Prostate gland (tissue), 2 donors: ENCODE results near the gene RILP. TPM values are rescaled to one million over a fixed set of nuclear protein-coding genes. Genes with fewer than 3 reads are reported as not detected.
"Not testable (repeated sequence)": the region's sequence is repeated elsewhere in the genome, so short reads cannot be mapped to it uniquely, and the experiment has no call there.

Experiments used
- DNase-seq: peaks from one replicate; pipeline ENCODE4 v3.0.0-alpha.2; 2019; ENCODE audit warnings: low spot score
- H3K27ac ChIP-seq, 2 donors: fragments of 200-600 bp; sonication (generic); 2 replicates each; pipeline ENCODE4 v1.5.1; 2017 to 2019
- H3K27me3 ChIP-seq: fragments of 200-600 bp; sonication (generic); replicated peaks from 2 replicates; pipeline ENCODE4 v1.5.1; 2019; ENCODE audit not compliant: insufficient read depth
- H3K36me3 ChIP-seq, 2 donors: fragments of 200-600 bp; sonication (generic); 1 replicate in 1 of 2; 2 replicates in 1 of 2; pipeline versions ENCODE4 v1.5.1 to v1.8.1; 2017 to 2019
- H3K4me1 ChIP-seq: fragments of 200-600 bp; sonication (generic); replicated peaks from 2 replicates; pipeline ENCODE4 v1.5.1; 2019
- H3K4me3 ChIP-seq, 2 donors: fragments of 200-600 bp; sonication (generic); 2 replicates each; pipeline ENCODE4 v1.5.1; 2017 to 2019
- H3K9me3 ChIP-seq: fragments of 200-600 bp; sonication (generic); 2 replicates; pipeline ENCODE4 v1.5.1; 2017
- POLR2A ChIP-seq: fragments of 450-650 bp; IDR thresholded peaks from one replicate; pipeline ENCODE4 v1.6.1; 2016; ENCODE audit warnings: antibody characterized with exemption, mild to moderate bottlenecking
- POLR2AphosphoS5 ChIP-seq: sonication (generic); formaldehyde crosslinking; IDR thresholded peaks from one replicate; pipeline ENCODE4 v1.6.1; 2017; ENCODE audit warnings: antibody characterized with exemption
- WGBS: methylation state at CpG from one replicate; pipeline ENCODE4 v1.1.5; 2018; 5-methylcytosine and 5-hydroxymethylcytosine counted together
- intact Hi-C: fragments of 100-400 bp; cut with DNase I; formaldehyde crosslinking; loops from one replicate; pipeline ENCODE4 v1.14.2; 2022
- total RNA-seq, 2 donors: library from RNA; depleted of rRNA; stranded (reverse); fragments of >200 nt; gene quantifications; one replicate each; pipeline ENCODE4 v1.1.0, GENCODE V29; 2016
- TF ChIP-seq, protein P1 (sequence below), 4 experiments: fragments of 200-600 bp in 2 of 4; fragments of 450-650 bp in 2 of 4; sonication (generic) in 2 of 4; IDR thresholded peaks; 1 replicate in 3 of 4; 2 replicates in 1 of 4; pipeline ENCODE4 v1.5.1; 2016 to 2019; ENCODE audit warnings: antibody characterized with exemption in 4 of 4, mild to moderate bottlenecking in 2 of 4, moderate library complexity in 2 of 4

Gene RILP
- total RNA-seq, 2 donors from 2014 or later, result 16.9 to 24.4 TPM

DNA sequence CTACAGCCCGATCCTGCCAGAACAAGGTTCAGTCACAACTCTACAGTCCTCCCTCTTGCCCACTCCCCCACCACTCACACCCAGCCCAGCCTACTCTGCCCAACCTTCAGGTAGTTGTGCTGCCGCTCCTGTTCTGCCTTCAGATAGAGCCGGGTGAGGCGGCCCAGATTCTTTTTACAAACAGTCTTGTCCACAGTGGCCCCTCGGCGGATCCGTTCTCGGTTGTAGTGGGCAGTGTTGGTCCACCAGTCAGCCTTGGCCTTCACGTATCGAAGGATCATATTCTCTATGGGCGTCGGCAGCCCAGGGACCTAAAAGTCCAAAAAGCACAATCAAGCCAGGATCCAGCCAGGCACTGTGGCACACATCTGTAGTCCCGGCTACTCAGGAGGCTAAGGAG, 26.7 kb upstream of the RILP start:
- Histone ChIP-seq H3K27ac (no peak overlapping the region), H3K9me3 (no peaks in the 10 kb centered on the region), H3K4me1 (no peaks in the 10 kb centered on the region), H3K27me3 (no peaks in the 10 kb centered on the region), H3K4me3 (no peak overlapping the region), H3K36me3 (peaks cover 72 to 78% of the 10 kb centered on the region in 2 donors)
- WGBS, result 92% methylated on average over 13 of the region's 13 CpGs
- TF ChIP-seq, protein P1, sequence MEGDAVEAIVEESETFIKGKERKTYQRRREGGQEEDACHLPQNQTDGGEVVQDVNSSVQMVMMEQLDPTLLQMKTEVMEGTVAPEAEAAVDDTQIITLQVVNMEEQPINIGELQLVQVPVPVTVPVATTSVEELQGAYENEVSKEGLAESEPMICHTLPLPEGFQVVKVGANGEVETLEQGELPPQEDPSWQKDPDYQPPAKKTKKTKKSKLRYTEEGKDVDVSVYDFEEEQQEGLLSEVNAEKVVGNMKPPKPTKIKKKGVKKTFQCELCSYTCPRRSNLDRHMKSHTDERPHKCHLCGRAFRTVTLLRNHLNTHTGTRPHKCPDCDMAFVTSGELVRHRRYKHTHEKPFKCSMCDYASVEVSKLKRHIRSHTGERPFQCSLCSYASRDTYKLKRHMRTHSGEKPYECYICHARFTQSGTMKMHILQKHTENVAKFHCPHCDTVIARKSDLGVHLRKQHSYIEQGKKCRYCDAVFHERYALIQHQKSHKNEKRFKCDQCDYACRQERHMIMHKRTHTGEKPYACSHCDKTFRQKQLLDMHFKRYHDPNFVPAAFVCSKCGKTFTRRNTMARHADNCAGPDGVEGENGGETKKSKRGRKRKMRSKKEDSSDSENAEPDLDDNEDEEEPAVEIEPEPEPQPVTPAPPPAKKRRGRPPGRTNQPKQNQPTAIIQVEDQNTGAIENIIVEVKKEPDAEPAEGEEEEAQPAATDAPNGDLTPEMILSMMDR (IDR thresholded peaks at IDR 0.05), result no peak
- TF ChIP-seq POLR2AphosphoS5 (no peak), POLR2A (no peak)
- intact Hi-C loops, result no loop called here
- DNase-seq, result no peak

- TF ChIP-seq POLR2AphosphoS5 (no peak), POLR2A (no peak)
- TF ChIP-seq, protein P1 (IDR thresholded peaks at IDR 0.05), result no peak
- no peaks in the 10 kb centered on the region for H3K27me3 ChIP-seq
- intact Hi-C loops, result loop anchor here (5.0 kb wide), 1 partner anchor 39 kb away; the partner anchor contains the start of gene TLCD2
- no peak for DNase-seq
- 84% methylated on average over 26 of the region's 26 CpGs for WGBS
- no peaks in the 10 kb centered on the region for H3K4me1 ChIP-seq
- no peaks in the 10 kb centered on the region for H3K9me3 ChIP-seq
- no peak overlapping the region for H3K4me3 ChIP-seq
- H3K27ac ChIP-seq, result no peak overlapping the region
- H3K36me3 ChIP-seq, result peaks cover 46 to 64% of the 10 kb centered on the region in 2 donors
These were observed 23.5 kb upstream of the RILP start for GRCh38 chr17:1673041-1673785.

DNA sequence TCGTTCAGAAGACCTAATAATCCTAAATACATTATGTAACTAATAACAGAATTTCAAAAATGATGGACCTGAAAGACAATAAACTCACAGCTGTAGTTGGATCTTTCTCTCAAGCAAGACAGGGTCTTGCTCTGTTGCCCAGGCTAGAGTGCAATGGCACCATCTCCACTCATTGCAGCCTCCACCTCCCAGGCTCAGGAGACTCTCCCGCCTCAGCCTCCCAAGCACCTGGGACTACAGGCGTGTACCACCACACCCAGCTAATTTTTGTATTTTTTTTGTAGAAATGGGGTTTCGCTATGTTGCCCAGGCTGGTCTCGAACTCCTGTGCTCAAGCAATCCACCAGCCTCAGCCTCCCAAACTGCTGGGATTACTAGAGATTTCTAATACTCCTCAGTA, 14.3 kb upstream of the RILP start:
- peaks cover 27 to 38% of the 10 kb centered on the region in 2 donors for H3K36me3 ChIP-seq
- H3K4me3 ChIP-seq, H3K4me1 ChIP-seq, H3K27me3 ChIP-seq, H3K9me3 ChIP-seq, DNase-seq, intact Hi-C loops, H3K27ac ChIP-seq: not testable (repeated sequence)
- 93% methylated on average over 5 of the region's 5 CpGs for WGBS

- TF ChIP-seq POLR2AphosphoS5 (no peak), POLR2A (no peak)
- TF ChIP-seq, protein P1 (IDR thresholded peaks at IDR 0.05), result no peak
- H3K4me1 ChIP-seq, result no peaks in the 10 kb centered on the region
- no peak overlapping the region for H3K27ac ChIP-seq
- H3K27me3 ChIP-seq, result no peaks in the 10 kb centered on the region
- DNase-seq, result no peak
- no peaks in the 10 kb centered on the region for H3K9me3 ChIP-seq
- H3K36me3 ChIP-seq, result peaks cover 47 to 65% of the 10 kb centered on the region in 2 donors
- intact Hi-C loops, result no loop called here
- no peak overlapping the region for H3K4me3 ChIP-seq
- 95% methylated on average over 12 of the region's 12 CpGs for WGBS
These were observed 11.4 kb upstream of the RILP start for GRCh38 chr17:1661045-1661444.

GRCh38 chr17:1658100-1658499, 8.4 kb upstream of the RILP start:
- no peaks in the 10 kb centered on the region for H3K4me1 ChIP-seq
- intact Hi-C loops, result no loop called here
- no peak overlapping the region for H3K27ac ChIP-seq
- WGBS, result 95% methylated on average over 9 of the region's 9 CpGs
- no peaks in the 10 kb centered on the region for H3K27me3 ChIP-seq
- DNase-seq, result no peak
- no peaks in the 10 kb centered on the region for H3K9me3 ChIP-seq
- H3K36me3 ChIP-seq, result peaks cover 70 to 83% of the 10 kb centered on the region in 2 donors
- no peak for TF ChIP-seq POLR2A
- TF ChIP-seq, protein P1 (IDR thresholded peaks at IDR 0.05), result no peak
- TF ChIP-seq POLR2AphosphoS5, result no peak
- no peak overlapping the region for H3K4me3 ChIP-seq
